Stimulated activated CD4-positive, alpha-beta T cell treated with anti-CD3 and anti-CD28 coated beads, Interleukin-2, amount 100 ng/mL, for 4 hours (primary cell): ENCODE results near the gene ADAMTS10.
A peak's percentile ranks its signal among the peaks of the same experiment; 100 is the strongest.
"Not testable (repeated sequence)": the region's sequence is repeated elsewhere in the genome, so short reads cannot be mapped to it uniquely, and the experiment has no call there.

ENCODE experiments used
- DNase-seq: peaks from one replicate; pipeline ENCODE4 v3.0.0-alpha.2; 2020; ENCODE audit warnings: low read depth

The ADAMTS10 gene

GRCh38 chr19:8592231-8593009, 18.1 kb downstream of the ADAMTS10 start:
- DNase-seq: peak; percentile 91

GRCh38 chr19:8589177-8589714, 21.3 kb downstream of the ADAMTS10 start:
- DNase-seq: no peak

GRCh38 chr19:8585894-8586750, 24.4 kb downstream of the ADAMTS10 start:
- DNase-seq: no peak

DNA sequence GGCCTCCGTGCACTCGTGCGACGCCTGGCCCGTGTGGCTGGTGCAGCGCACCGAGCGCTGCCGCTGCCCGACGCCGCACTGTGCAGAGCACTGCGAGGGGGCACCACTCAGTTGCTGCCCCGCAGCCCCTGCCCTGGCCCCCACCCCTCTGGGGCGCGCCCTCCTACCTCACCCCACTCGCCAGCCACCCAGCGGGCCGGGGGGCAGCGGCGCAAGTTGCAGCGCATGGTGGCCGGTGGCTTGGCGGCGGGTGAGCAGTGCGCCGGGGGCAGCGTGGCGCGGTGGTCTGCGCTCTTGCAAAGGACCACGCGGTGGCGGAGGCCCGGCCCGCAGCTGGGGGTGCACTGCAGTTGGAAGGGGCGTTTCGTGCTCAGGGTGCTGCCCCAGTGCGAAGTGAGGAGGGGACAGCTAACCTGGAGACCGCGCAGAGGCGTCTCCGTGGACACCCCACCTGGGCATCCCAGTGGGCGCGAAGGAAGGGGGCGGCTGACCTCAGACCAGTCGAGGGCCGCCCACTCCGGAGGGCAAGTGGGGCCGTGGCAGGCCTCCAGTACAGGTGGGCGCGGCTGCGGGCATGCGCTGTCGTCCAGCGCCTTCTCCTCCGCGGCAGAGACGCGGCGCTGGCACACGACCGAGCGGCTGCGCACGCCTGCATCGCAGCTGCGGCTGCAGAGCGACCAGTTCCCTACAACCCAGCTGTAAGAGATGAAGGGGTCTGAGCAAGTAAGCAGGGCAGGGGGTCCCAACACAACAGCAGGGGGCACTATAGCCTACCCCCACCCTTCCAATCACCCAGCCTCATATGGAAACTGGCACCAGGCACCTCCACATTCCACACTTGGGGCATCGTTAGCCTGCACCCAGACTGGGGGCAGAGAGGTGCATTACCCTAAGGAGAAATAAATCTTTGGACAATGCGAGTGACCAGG, 25.3 kb downstream of the ADAMTS10 start:
- DNase-seq: no peak

GRCh38 chr19:8580710-8581281, 29.7 kb downstream of the ADAMTS10 start:
- peak; percentile 72 for DNase-seq

- DNase-seq: peak; percentile 64
Measured at GRCh38 chr19:8578642-8579265, 31.8 kb downstream of the ADAMTS10 start.

GRCh38 chr19:8577741-8578140, 32.8 kb downstream of the ADAMTS10 start:
- DNase-seq: no peak

DNA sequence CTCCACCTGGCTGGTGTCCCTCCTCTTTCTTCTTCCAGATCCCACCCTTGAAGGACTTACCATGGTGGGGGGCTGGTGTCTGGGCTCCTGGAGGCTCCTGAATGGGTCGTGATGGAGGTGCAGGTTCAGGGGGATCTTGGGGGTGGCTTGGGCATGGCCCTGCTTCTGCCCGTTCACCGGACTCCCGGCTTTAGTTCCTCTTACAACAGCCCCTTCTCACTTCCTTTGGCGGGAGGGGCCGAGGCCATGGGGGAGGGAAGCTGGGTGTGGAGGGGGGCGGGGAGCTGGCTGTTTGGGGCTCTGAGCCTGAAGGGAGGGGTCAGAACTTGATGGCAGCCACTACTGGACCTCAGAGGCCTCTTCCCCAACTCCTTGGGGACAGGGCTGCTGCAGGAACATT, 33.3 kb downstream of the ADAMTS10 start, which contains the start of gene MYO1F:
Gene MYO1F, minus strand, starts transcription at position 196 of the 400 bp plus-strand sequence. Its CDS starts 133 bp downstream, at position 63.
- no peak for DNase-seq

GRCh38 chr19:8576273-8576993, 34.1 kb downstream of the ADAMTS10 start:
- no peak for DNase-seq

DNA sequence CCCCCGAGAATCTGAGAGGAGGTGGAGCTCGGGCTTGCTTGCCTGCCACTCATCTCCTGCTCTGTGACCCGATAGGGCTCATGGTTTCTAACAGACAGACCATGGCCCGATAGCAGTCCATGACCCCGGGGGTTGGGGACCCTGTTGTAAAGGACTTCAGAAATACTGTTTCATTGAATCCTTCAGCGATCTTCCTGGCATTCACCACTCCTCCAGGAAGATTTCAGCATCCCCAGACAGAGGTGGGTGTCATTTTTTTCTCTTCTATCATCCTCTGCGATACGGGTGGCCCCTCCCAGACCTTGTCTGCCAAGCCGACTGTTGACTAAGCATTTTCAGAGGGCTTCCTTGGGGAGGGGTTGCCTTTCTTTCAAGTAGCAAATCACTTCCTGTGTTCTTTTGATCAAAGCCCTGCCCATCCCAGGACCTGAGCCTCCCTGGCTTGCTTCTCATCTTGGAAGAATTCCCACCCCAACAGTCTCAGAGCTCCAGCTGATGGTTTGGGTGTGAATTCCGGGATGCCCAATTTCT, 35.0 kb downstream of the ADAMTS10 start:
- DNase-seq: peak; percentile 35

DNA sequence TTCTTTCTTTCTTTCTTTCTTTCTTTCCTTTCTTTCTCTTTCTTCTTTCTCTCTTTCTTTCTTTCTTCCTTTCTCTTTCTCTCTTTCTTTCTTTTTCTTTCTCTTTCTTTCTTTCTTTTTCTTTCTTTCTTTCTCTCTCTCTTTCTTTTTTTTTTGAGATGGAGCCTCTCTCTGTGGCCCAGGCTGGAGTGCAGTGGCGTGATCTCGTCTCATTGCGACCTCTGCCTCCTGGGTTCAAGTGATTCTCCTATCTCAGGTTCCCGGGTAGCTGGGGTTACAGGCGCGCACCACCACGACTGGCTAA, 35.9 kb downstream of the ADAMTS10 start:
- not testable (repeated sequence) for DNase-seq

- DNase-seq: no peak
Measured at GRCh38 chr19:8573316-8573715, 37.2 kb downstream of the ADAMTS10 start.

DNA sequence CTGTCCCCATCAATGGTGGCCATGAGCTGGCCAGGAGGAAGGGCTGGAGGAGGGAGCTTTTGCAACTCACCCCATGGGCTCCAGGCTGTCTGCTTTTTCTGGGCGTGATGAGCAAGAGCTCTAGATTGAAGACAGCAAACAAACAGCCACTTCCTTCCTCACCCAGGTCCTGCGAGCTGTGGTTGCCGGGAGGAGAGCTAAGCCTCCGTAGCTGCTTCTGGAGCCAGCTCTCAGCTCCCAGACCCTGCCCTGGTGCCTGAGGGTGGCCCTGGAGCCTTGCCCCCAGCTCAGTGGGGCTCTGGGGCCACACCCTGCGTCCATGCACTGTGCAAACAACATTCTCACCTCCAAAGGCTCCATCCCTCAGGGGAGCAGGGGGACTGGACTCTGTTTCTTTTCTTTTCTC, 39.5 kb downstream of the ADAMTS10 start:
- DNase-seq: peak; percentile 24

- DNase-seq: peak; percentile 37
Measured at GRCh38 chr19:8569066-8569771, 41.3 kb downstream of the ADAMTS10 start.

DNA sequence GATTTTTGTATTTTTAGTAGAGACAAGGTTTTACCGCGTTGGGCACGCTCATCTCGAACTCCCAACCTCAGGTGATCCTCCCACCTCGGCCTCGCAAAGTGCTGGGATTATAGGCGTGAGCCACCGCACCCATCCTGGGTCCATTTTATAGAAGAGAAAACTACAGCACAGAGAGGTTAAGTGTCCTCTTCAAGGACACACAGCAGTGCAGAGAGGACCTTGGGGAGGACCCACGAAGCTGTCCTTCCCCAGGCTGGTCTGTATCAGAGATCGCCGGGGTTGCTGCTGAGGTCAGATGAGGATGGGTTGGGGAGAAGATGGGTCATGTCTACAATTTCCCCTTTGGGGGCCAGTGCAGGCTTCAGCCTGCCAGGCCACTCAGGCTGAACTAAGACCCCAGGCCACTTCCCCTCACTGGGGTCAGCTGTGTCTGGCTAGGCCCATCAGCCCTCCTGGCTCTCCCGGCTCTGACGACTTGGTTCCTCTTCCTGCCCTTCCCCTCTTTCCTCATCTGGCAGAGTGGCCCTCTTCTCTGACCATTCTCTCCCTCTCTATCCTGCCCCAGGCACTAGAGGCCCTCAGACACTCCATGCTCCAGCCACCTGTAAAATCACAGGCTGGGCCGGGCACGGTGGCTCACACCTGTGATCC, 42.9 kb downstream of the ADAMTS10 start:
- no peak for DNase-seq

- no peak for DNase-seq
Measured at GRCh38 chr19:8566855-8567254, 43.7 kb downstream of the ADAMTS10 start.

DNA sequence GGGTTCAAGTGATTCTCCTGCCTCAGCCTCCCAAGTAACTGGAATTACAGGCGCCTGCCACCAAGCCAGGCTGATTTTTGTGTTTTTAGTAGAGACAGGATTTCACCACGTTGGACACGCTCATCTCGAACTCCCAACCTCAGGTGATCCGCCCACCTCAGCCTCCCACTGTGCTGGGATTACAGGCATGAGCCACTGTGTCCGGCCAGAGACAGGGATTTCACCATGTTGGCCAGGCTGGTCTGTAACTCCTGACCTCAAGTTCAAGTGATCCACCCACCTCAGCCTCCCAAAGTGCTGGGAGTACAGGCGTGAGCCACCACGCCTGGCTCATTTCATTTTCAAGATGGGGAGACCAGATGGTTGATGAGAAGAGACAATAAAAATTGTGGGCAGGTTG, 45.6 kb downstream of the ADAMTS10 start:
- not testable (repeated sequence) for DNase-seq

DNA sequence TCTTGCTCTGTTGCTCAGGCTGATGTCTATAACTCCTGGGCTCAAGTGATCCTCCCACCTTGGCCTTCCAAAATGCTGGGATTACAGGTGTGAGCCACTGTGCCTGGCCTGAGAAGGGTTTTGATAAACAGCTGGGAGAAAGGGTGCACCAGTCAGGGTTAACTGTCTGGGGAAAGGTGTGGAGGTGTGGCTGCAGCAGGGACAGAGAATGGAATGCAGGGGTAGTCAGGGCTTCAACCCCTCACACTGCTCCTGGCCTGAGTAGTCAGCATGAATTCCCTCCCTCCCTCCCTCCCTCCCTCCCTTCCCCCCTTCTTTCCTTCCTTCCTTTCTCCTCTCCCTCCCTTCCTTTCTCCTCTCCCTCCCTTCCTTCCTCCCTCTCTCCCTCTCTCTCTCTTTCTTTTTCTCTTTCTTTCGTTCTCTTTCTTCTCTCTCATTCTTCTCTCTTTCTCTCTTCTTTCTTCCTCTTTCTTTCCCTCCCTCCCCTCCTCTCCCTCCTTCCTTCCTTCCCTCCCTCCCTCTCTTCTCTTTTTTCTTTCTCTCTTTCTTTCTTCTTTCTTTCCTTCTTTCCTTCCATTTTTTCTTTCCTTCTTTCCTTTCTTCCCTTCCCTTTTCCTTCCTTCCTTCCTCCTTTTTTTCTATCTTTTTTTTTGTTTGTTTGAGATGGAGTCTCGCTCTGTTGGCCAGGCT, 49.3 kb downstream of the ADAMTS10 start:
- DNase-seq: no peak
